ENCODE results near the gene KLHL2. TPM values are rescaled to one million over a fixed set of nuclear protein-coding genes. Genes with fewer than 3 reads are reported as not detected.

KLHL2 gene
- total RNA-seq, 1 donor from 2014 or later: 14.1 TPM

GRCh38 chr4:165324236-165324917, 117.0 kb downstream of the KLHL2 start:
- Mint-ChIP-seq H3K36me3 (no peaks in the 10 kb centered on the region), H3K27me3 (no peaks in the 10 kb centered on the region), H3K27ac (no peak overlapping the region), H3K4me1 (ENCODE audit: unreplicated experiment) (peaks cover 11% of the 10 kb centered on the region), H3K9me3 (peaks cover 9% of the 10 kb centered on the region), H3K4me3 (peak overlapping the region; percentile 54)
- TF ChIP-seq CTCF (conservative IDR thresholded peaks at IDR 0.05): no peak
- no peak for DNase-seq (ENCODE audit: extremely low spot score, unreplicated experiment)

GRCh38 chr4:165324918-165325304, 117.5 kb downstream of the KLHL2 start:
- no peak for DNase-seq (ENCODE audit: extremely low spot score, unreplicated experiment)
- no peaks in the 10 kb centered on the region for H3K36me3 Mint-ChIP-seq
- H3K27me3 Mint-ChIP-seq: no peaks in the 10 kb centered on the region
- peaks cover 9% of the 10 kb centered on the region for H3K9me3 Mint-ChIP-seq
- H3K27ac Mint-ChIP-seq: no peak overlapping the region
- H3K4me1 Mint-ChIP-seq (ENCODE audit: unreplicated experiment): peaks cover 11% of the 10 kb centered on the region
- TF ChIP-seq CTCF (conservative IDR thresholded peaks at IDR 0.05): no peak
- no peak overlapping the region for H3K4me3 Mint-ChIP-seq

- no peak overlapping the region for H3K4me3 Mint-ChIP-seq
- H3K27me3 Mint-ChIP-seq: no peaks in the 10 kb centered on the region
- DNase-seq (ENCODE audit: extremely low spot score, unreplicated experiment): no peak
- H3K27ac Mint-ChIP-seq: no peak overlapping the region
- no peak for TF ChIP-seq CTCF (conservative IDR thresholded peaks at IDR 0.05)
- peaks cover 9% of the 10 kb centered on the region for H3K9me3 Mint-ChIP-seq
- H3K36me3 Mint-ChIP-seq: peaks cover 7% of the 10 kb centered on the region
- peaks cover 18% of the 10 kb centered on the region for H3K4me1 Mint-ChIP-seq (ENCODE audit: unreplicated experiment)
Observed at GRCh38 chr4:165325732-165326512, 118.6 kb downstream of the KLHL2 start.

- TF ChIP-seq CTCF (conservative IDR thresholded peaks at IDR 0.05): no peak
- H3K36me3 Mint-ChIP-seq: peaks cover 14% of the 10 kb centered on the region
- H3K27me3 Mint-ChIP-seq: no peaks in the 10 kb centered on the region
- DNase-seq (ENCODE audit: extremely low spot score, unreplicated experiment): no peak
- H3K4me3 Mint-ChIP-seq: no peak overlapping the region
- no peak overlapping the region for H3K27ac Mint-ChIP-seq
- H3K9me3 Mint-ChIP-seq: peaks cover 9% of the 10 kb centered on the region
- peaks cover 27% of the 10 kb centered on the region for H3K4me1 Mint-ChIP-seq (ENCODE audit: unreplicated experiment)
Observed at GRCh38 chr4:165326831-165327210, 119.5 kb downstream of the KLHL2 start.

- no peaks in the 10 kb centered on the region for H3K27me3 Mint-ChIP-seq
- H3K36me3 Mint-ChIP-seq: peaks cover 21% of the 10 kb centered on the region
- TF ChIP-seq CTCF (conservative IDR thresholded peaks at IDR 0.05): no peak
- H3K9me3 Mint-ChIP-seq: peaks cover 9% of the 10 kb centered on the region
- H3K4me1 Mint-ChIP-seq (ENCODE audit: unreplicated experiment): peaks cover 33% of the 10 kb centered on the region
- H3K27ac Mint-ChIP-seq: no peak within 1 kb of the TSS
- no peak within 1 kb of the TSS for H3K4me3 Mint-ChIP-seq
- DNase-seq (ENCODE audit: extremely low spot score, unreplicated experiment): peak; percentile 98
Observed at GRCh38 chr4:165327211-165328100, 120.1 kb downstream of the KLHL2 start, which contains the start of gene MSMO1. MSMO1 (plus strand) TSS chr4:165327669; CDS start chr4:165333371, 5,702 bp downstream.
